MM.1S (cell line): Measurements from ENCODE around the gene CRY1.

ENCODE experiments used
- DNase-seq: peaks from one replicate; pipeline ENCODE4 v3.0.0-alpha.2; 2015
- H2AFZ ChIP-seq: fragments of 300-600 bp; sonication (generic); 2 replicates; pipeline ENCODE4 v1.6.0; 2016; ENCODE audit warnings: antibody characterized with exemption, low read length
- H3F3A ChIP-seq: fragments of 300-600 bp; sonication (generic); 2 replicates; pipeline ENCODE4 v1.6.1; 2016; ENCODE audit warnings: mild to moderate bottlenecking, antibody characterized with exemption, low read length, moderate library complexity, mixed read lengths; ENCODE audit not compliant: insufficient read depth
- H3K27ac ChIP-seq: fragments of 300-600 bp; sonication (generic); 2 replicates; pipeline ENCODE4 v1.5.1; 2016; ENCODE audit warnings: mild to moderate bottlenecking, low read length
- H3K27me3 ChIP-seq: fragments of 300-600 bp; sonication (generic); replicated peaks from 2 replicates; pipeline ENCODE4 v1.6.0; 2016; ENCODE audit warnings: low read length; ENCODE audit not compliant: insufficient read depth
- H3K36me3 ChIP-seq: fragments of 300-600 bp; sonication (generic); replicated peaks from 2 replicates; pipeline ENCODE4 v1.6.1; 2016; ENCODE audit warnings: mild to moderate bottlenecking, low read length, mixed read lengths; ENCODE audit not compliant: insufficient read depth
- H3K4me1 ChIP-seq: fragments of 300-600 bp; sonication (generic); 2 replicates; pipeline ENCODE4 v1.6.1; 2016; ENCODE audit warnings: low read length, mixed read lengths
- H3K4me2 ChIP-seq: fragments of 300-600 bp; sonication (generic); 2 replicates; pipeline ENCODE4 v1.6.0; 2016; ENCODE audit warnings: low read depth, low read length
- H3K4me3 ChIP-seq: fragments of 300-600 bp; sonication (generic); 2 replicates; pipeline ENCODE4 v1.5.1; 2016; ENCODE audit warnings: low read length, mixed read lengths
- H3K79me2 ChIP-seq: fragments of 300-600 bp; sonication (generic); 2 replicates; pipeline ENCODE4 v1.6.1; 2016; ENCODE audit warnings: mixed run types, low read length, mixed read lengths
- H3K9ac ChIP-seq: fragments of 300-600 bp; sonication (generic); 2 replicates; pipeline ENCODE4 v1.6.1; 2016; ENCODE audit warnings: low read length, mixed read lengths
- H3K9me2 ChIP-seq: fragments of 300-600 bp; sonication (generic); replicated peaks from 2 replicates; pipeline ENCODE4 v1.6.1; 2016; ENCODE audit warnings: mild to moderate bottlenecking, low read length, mixed read lengths; ENCODE audit not compliant: insufficient read depth
- H3K9me3 ChIP-seq: fragments of 300-600 bp; sonication (generic); replicated peaks from 2 replicates; pipeline ENCODE4 v1.6.1; 2016; ENCODE audit warnings: mild to moderate bottlenecking, low read length, mixed read lengths; ENCODE audit not compliant: insufficient read depth
- H4K20me1 ChIP-seq: fragments of 300-600 bp; sonication (generic); 2 replicates; pipeline ENCODE4 v1.6.1; 2016; ENCODE audit warnings: mild to moderate bottlenecking, low read length, moderate library complexity, mixed read lengths; ENCODE audit not compliant: insufficient read depth
- CTCF ChIP-seq: fragments of 300-600 bp; sonication (generic); IDR thresholded peaks from 2 replicates; pipeline ENCODE4 v1.5.1; 2016; ENCODE audit warnings: antibody characterized with exemption, low read length, mixed read lengths
- EZH2 ChIP-seq: fragments of 300-600 bp; sonication (generic); optimal IDR thresholded peaks from 2 replicates; pipeline ENCODE3; 2017; ENCODE audit warnings: low read depth, mild to moderate bottlenecking, antibody characterized with exemption, low read length, mixed read lengths
- EZH2phosphoT487 ChIP-seq: fragments of 300-600 bp; sonication (generic); IDR thresholded peaks from 2 replicates; pipeline ENCODE4 v1.6.1; 2018; ENCODE audit warnings: antibody characterized with exemption, low read length

The CRY1 gene

GRCh38 chr12:107042801-107043200 is 50.5 kb downstream of the CRY1 start:
- DNase-seq = no peak

GRCh38 chr12:107035733-107036132 is 57.6 kb downstream of the CRY1 start:
- no peak for DNase-seq
- H3K4me1 ChIP-seq = no peaks in the 10 kb centered on the region
- H3K27me3 ChIP-seq = no peaks in the 10 kb centered on the region
- H3K9me2 ChIP-seq = no peaks in the 10 kb centered on the region
- H3K79me2 ChIP-seq = no peaks in the 10 kb centered on the region
- no peak overlapping the region for H2AFZ ChIP-seq
- TF ChIP-seq CTCF = no peak
- no peak for TF ChIP-seq EZH2
- TF ChIP-seq EZH2phosphoT487 = no peak
- no peak overlapping the region for H3K4me3 ChIP-seq
- H4K20me1 ChIP-seq = no peaks in the 10 kb centered on the region
- no peaks in the 10 kb centered on the region for H3K36me3 ChIP-seq
- no peaks in the 10 kb centered on the region for H3F3A ChIP-seq
- H3K9me3 ChIP-seq = no peaks in the 10 kb centered on the region
- H3K9ac ChIP-seq = no peak overlapping the region
- H3K4me2 ChIP-seq = no peak overlapping the region
- no peak overlapping the region for H3K27ac ChIP-seq

More at GRCh38 chr12:107042801-107043200, 50.5 kb downstream of the CRY1 start:
- H3K27ac ChIP-seq = no peak overlapping the region
- H3K4me1 ChIP-seq = no peaks in the 10 kb centered on the region
- no peaks in the 10 kb centered on the region for H3K9me2 ChIP-seq
- H3K9ac ChIP-seq = no peak overlapping the region
- H3K36me3 ChIP-seq = no peaks in the 10 kb centered on the region
- H2AFZ ChIP-seq = no peak overlapping the region
- no peaks in the 10 kb centered on the region for H3K9me3 ChIP-seq
- H4K20me1 ChIP-seq = no peaks in the 10 kb centered on the region
- no peaks in the 10 kb centered on the region for H3K79me2 ChIP-seq
- H3K27me3 ChIP-seq = no peaks in the 10 kb centered on the region
- no peak overlapping the region for H3K4me2 ChIP-seq
- TF ChIP-seq CTCF (no peak), EZH2 (no peak), EZH2phosphoT487 (no peak)
- H3F3A ChIP-seq = no peaks in the 10 kb centered on the region
- H3K4me3 ChIP-seq = no peak overlapping the region

GRCh38 chr12:107033758-107034739 is 59.3 kb downstream of the CRY1 start:
- H3K36me3 ChIP-seq = no peaks in the 10 kb centered on the region
- no peaks in the 10 kb centered on the region for H4K20me1 ChIP-seq
- H3K9me3 ChIP-seq = no peaks in the 10 kb centered on the region
- no peak overlapping the region for H3K4me2 ChIP-seq
- H2AFZ ChIP-seq = no peak overlapping the region
- no peak for TF ChIP-seq EZH2
- TF ChIP-seq EZH2phosphoT487 = no peak
- no peak for TF ChIP-seq CTCF
- H3K79me2 ChIP-seq = no peaks in the 10 kb centered on the region
- no peaks in the 10 kb centered on the region for H3K4me1 ChIP-seq
- DNase-seq = no peak
- H3K9me2 ChIP-seq = no peaks in the 10 kb centered on the region
- no peak overlapping the region for H3K27ac ChIP-seq
- no peak overlapping the region for H3K9ac ChIP-seq
- H3K27me3 ChIP-seq = no peaks in the 10 kb centered on the region
- no peaks in the 10 kb centered on the region for H3F3A ChIP-seq
- no peak overlapping the region for H3K4me3 ChIP-seq
